Measurements from ENCODE around the gene AMDHD2. TPM values are rescaled to one million over a fixed set of nuclear protein-coding genes. Genes with fewer than 3 reads are reported as not detected.

Gene AMDHD2
- total RNA-seq, 8 experiments from 2014 or later: 5.6 to 41.7 (median 14.4) TPM

DNA sequence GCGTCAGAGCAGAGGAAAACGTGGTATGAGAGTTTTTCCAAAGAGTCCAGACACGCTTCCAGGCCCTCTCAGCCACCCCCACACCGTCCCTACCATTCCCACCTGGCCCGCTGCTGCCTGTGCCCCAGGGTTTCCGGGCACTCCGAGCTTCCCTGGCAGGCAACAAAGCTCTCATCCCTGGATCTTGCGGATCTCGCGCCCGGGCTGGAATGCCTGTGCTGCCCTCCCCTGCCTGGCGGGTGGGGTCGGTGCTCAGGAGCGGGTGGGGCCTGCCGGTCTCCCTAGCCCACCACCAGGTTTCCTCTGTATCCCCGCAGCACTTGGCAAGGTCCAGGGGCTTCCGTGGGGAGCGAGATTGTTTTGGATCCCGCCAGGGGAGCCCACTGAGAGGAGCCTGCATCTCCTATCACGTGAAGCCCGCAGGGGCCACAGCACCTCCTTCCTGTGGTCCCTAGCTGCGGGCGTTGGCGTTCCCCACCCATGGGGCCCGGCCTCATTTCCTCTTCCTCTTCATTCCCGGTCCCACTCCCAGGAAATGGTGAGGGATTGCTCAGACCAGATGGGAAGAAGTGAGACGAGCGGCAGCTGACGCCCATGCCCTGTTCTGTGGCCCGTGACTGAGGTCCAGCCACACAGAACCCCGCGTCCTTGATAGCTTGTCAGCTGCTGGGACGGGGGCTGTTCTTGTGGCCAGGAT, 34.2 kb upstream of the AMDHD2 start:
- 30 to 93% (median 82%) methylated on average over 2 to 13 of the region's 33 CpGs; no CpG with 5 or more reads in 6 of the 10 experiments for whole genome bisulfite sequencing, 10 experiments
- Histone ChIP-seq H3K27ac (no peak overlapping the region), H3K4me3 (no peak overlapping the region), H3K4me1 (replicated peaks in 1 of 2) (peaks cover 3 to 15% of the 10 kb centered on the region in 2 donors)
- peak in 1 of 8 experiments; percentile 13 for ATAC-seq (replicated peaks in 6 of 8)
- in situ Hi-C loops (cut with MboI; ENCODE audit: low pct_unique_long_range_greater_than_20kb in 2 of 9, low sequenced_read_pairs in 9 of 9, unreplicated experiment in 9 of 9): loop anchor here in 1 of 9 experiments (25.0 kb wide), 1 partner anchor 149 kb away; the partner anchor contains the start of gene ABCA3

DNA sequence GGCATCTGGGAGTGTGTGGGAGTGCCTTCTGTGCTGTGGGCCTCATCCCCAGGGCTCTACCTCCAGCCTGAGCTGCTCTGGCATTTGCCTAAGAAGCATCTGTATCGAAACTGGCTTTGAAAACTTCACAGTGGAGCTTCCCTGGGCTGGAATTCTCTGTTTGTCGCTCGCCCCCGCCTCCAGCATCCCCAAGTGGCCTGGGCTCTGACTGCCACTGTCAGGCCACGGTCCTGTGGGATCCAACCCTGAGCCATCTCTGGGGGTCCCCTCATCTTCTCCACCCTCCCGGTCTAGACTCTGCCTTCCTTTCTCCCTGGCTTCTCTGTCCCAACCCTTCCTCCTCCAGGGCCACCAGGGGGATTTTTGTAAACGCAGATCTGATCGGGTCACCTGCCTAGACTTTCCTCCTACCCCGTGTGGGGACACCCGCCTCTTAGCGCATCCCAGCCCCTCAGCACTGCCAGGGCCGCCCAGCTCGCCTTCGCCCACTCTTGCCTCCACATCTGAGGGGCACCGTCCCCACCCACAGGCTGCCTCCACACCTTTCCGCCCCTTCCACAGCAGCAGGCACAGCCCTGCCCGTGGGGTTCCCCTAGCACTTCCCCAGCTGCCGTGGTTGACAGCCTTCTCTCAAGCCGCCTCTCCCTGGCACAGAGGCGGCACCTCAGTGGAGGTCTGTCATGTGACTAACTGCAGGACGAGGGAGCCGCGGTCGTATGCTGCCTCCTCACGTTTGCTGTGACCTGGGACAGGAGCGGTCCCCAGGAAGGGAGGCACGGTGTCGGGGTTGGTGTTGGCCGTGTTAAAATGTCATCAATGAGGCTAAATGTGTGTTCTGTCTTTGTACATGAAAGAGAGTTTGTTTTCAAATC, 33.3 kb upstream of the AMDHD2 start:
- Histone ChIP-seq H3K4me3 (no peak overlapping the region), H3K27ac (no peak overlapping the region), H3K4me1 (replicated peaks in 1 of 2) (peaks cover 3 to 15% of the 10 kb centered on the region in 2 donors)
- 23 to 100% (median 55%) methylated on average over 4 to 13 of the region's 29 CpGs; no CpG with 5 or more reads in 6 of the 10 experiments for WGBS, 10 experiments
- in situ Hi-C loops (cut with MboI; ENCODE audit: low pct_unique_long_range_greater_than_20kb in 2 of 9, low sequenced_read_pairs in 9 of 9, unreplicated experiment in 9 of 9): loop anchor here in 1 of 9 experiments (25.0 kb wide), 1 partner anchor 150 kb away; the partner anchor contains the start of gene ABCA3
- peak in 7 of 8 experiments; percentile 5 to 81 (median 76) for ATAC-seq (replicated peaks in 6 of 8)

DNA sequence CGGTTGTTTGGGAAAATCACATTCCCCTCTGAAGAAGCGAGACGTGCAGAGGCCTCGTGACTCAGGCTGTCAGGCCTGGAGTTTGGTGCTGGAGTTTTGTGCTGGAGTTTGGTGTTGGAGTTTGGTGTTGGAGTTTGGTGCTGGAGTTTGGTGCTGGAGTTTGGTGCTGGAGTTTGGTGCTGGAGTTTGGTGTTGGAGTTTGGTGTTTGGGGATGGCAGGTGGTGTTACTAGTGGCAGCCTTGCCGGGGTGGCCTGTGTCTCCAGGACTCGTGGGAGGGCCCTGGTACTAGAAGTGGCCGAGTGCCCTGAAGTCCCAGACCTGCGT, 32.7 kb upstream of the AMDHD2 start:
- peak in 1 of 8 experiments; percentile 6 for ATAC-seq (replicated peaks in 6 of 8)
- WGBS, 10 experiments: 20 to 100% (median 81%) methylated on average over 1 to 5 of the region's 8 CpGs; no CpG with 5 or more reads in 6 of the 10 experiments
- in situ Hi-C loops (cut with MboI; ENCODE audit: low pct_unique_long_range_greater_than_20kb in 2 of 9, low sequenced_read_pairs in 9 of 9, unreplicated experiment in 9 of 9): loop anchor here in 1 of 9 experiments (25.0 kb wide), 1 partner anchor 150 kb away; the partner anchor contains the start of gene ABCA3
- Histone ChIP-seq H3K4me1 (replicated peaks in 1 of 2) (peaks cover 3 to 15% of the 10 kb centered on the region in 2 donors), H3K27ac (no peak overlapping the region), H3K4me3 (no peak overlapping the region)

DNA sequence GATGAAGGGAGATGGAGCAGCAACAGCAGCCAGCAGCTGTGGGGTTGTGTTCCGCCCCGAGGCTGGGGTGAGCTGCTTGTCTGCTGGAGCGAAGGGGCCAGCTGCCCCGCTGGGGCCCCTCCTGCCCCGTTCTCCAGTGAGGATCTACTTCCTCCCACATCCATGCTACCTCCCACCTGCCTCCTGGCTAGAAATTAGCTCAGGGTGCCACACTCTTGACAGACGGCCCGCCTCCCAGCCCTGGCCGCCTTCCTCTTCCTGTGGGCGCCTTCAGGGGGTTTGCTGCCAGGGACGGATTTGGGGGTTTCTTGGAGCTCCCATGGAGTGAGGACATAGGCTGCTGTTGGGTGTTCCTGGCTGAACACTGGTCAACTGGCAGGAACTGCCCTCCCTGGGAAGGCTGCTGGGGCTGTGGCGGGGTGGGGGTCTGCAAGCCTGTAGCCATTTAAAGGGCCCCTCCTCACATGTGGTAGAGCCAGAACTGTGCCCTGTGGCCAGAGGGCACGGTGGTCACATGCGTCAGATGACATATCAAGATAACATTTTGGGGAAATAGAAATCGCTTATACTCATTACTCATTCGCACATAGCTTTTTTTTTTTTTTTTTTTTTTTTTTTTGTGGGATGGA, 32.2 kb upstream of the AMDHD2 start:
- peak in 1 of 8 experiments; percentile 18 for ATAC-seq (replicated peaks in 6 of 8)
- in situ Hi-C loops (cut with MboI; ENCODE audit: low pct_unique_long_range_greater_than_20kb in 2 of 9, low sequenced_read_pairs in 9 of 9, unreplicated experiment in 9 of 9): loop anchor here in 1 of 9 experiments (25.0 kb wide), 1 partner anchor 151 kb away; the partner anchor contains the start of gene ABCA3
- no peak overlapping the region for H3K27ac ChIP-seq
- WGBS, 10 experiments: 60 to 100% (median 83%) methylated on average over 1 to 4 of the region's 15 CpGs; no CpG with 5 or more reads in 1 of the 10 experiments
- no peak overlapping the region for H3K4me3 ChIP-seq
- peaks cover 3 to 15% of the 10 kb centered on the region in 2 donors for H3K4me1 ChIP-seq (replicated peaks in 1 of 2)

DNA sequence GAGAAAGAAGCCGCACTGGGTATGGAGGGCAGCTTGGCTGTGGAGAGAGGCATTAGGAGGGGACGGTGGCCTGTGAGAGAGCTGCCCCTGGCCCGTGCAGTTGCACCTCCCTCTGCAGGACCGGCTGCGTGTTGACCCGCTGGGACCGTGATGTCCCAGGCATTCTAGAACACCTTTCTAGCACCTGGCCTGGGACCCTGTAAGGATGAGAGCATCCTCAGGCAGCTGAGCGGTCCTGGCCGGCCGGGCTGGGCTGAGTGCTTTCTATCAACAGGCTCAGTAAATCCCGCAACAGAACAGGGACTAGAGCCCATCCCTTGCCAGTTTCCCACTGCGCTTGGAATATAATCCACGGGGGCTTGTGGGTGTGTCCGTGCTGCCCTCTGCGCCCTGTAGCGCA, 30.6 kb upstream of the AMDHD2 start:
- in situ Hi-C loops (cut with MboI; ENCODE audit: low pct_unique_long_range_greater_than_20kb in 2 of 9, low sequenced_read_pairs in 9 of 9, unreplicated experiment in 9 of 9): loop anchor here in 1 of 9 experiments (25.0 kb wide), 1 partner anchor 152 kb away; the partner anchor contains the start of gene ABCA3
- H3K27ac ChIP-seq: no peak overlapping the region
- peaks cover 3 to 15% of the 10 kb centered on the region in 2 donors for H3K4me1 ChIP-seq (replicated peaks in 1 of 2)
- 83 to 97% (median 89%) methylated on average over 2 to 7 of the region's 16 CpGs; no CpG with 5 or more reads in 4 of the 10 experiments for WGBS, 10 experiments
- no peak for ATAC-seq (replicated peaks in 6 of 8)
- H3K4me3 ChIP-seq: no peak overlapping the region

DNA sequence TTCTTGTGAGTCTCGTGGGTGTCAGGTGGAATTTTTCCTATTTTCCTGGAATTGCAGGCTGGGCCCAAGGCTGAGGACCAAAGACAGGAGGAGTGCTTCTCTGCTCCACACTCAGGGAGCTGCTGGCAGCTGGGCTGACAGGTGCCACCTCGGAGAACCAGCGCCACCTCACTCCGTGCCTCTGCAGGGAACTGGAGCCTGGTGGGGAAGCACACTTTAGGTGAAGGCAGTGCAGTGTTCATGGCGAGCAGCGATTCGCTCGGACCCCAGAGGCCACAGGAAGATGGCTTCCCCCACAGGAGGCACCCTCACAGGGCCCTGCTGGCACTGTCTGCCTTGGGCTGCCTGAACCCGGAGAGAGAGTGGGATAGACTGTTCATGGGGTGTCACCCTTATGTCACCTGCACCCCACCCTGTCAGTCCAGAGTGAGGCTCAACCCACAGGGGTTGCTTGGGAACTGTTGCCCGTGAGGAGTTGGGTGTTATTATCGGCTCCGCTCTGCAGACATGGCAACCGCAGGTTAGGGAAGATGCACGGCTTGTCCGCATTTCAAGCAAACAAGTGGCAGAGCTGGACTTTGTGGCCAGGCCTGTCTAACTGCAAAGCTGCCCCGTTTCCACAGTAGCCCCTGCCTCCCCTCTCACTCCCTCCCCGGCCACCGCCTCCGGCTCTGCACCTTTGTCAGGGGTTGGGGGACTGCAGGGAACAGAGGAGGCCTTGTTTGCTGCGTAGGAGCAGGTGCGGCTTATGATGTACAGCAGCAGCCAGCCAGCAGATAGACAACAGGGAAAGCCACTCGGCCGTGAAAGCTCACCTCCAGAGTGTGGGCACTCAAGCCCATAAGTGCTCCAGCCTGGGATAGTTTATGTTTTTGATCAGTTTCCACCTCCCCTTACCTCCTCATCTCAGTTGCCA, 29.7 kb upstream of the AMDHD2 start:
- no peak overlapping the region for H3K4me3 ChIP-seq
- in situ Hi-C loops (cut with MboI; ENCODE audit: low pct_unique_long_range_greater_than_20kb in 2 of 9, low sequenced_read_pairs in 9 of 9, unreplicated experiment in 9 of 9): loop anchor here in 1 of 9 experiments (25.0 kb wide), 1 partner anchor 153 kb away; the partner anchor contains the start of gene ABCA3
- no peak overlapping the region for H3K27ac ChIP-seq
- peaks cover 0 to 6% of the 10 kb centered on the region in 2 donors for H3K4me1 ChIP-seq (replicated peaks in 1 of 2)
- peak in 1 of 8 experiments; percentile 44 for ATAC-seq (replicated peaks in 6 of 8)
- 40 to 96% (median 88%) methylated on average over 1 to 9 of the region's 23 CpGs; no CpG with 5 or more reads in 7 of the 10 experiments for WGBS, 10 experiments

DNA sequence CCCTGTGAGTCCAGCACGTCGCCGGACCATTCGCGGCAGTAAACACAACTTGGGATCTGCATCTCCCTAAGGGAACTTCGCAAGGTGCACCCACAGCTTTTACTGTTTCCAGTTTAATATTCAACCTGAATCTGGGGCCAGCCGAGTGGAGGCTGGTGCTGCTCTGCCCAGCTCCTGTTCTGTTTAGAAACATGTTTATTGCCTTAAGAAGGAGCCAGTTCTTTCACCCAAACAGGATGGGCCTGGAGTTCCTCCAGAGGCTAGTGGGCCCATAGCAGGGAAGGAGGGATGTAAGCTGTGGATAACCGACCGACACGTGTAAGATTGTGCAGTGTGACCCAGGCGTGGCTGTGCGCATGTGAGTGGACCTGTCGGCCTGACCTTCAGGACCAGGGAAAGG, 27.9 kb upstream of the AMDHD2 start:
- H3K4me3 ChIP-seq: no peak overlapping the region
- peaks cover 8 to 10% of the 10 kb centered on the region in 2 donors for H3K4me1 ChIP-seq (replicated peaks in 1 of 2)
- in situ Hi-C loops (cut with MboI; ENCODE audit: low pct_unique_long_range_greater_than_20kb in 2 of 9, low sequenced_read_pairs in 9 of 9, unreplicated experiment in 9 of 9): loop anchor here in 1 of 9 experiments (25.0 kb wide), 1 partner anchor 155 kb away; the partner anchor contains the start of gene ABCA3
- no peak for ATAC-seq (replicated peaks in 6 of 8)
- no peak overlapping the region for H3K27ac ChIP-seq
- WGBS, 10 experiments: 84 to 96% (median 90%) methylated on average over 4 to 10 of the region's 13 CpGs; no CpG with 5 or more reads in 4 of the 10 experiments

DNA sequence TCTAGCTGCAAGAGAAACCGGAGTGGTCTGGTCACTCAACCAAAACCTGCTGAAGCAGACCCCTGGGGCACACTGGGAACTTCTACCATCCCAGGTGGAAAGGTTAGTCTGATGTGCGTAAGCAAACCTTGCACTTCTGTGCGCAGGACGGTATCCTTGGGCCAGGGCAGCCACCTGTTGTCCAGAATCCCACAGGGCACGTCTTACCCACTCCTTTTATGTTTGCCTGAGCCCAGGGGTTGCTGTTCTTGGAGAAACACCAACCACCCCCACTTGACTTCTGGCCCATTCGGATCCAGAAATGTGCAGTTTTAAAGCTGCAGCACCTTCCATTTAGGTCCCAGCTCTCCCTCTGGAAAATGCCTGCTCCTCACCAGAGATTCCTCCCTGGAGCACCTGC, 26.6 kb upstream of the AMDHD2 start:
- WGBS, 10 experiments: 60 to 100% (median 100%) methylated on average over 1 to 5 of the region's 6 CpGs; no CpG with 5 or more reads in 2 of the 10 experiments
- in situ Hi-C loops (cut with MboI; ENCODE audit: low pct_unique_long_range_greater_than_20kb in 2 of 9, low sequenced_read_pairs in 9 of 9, unreplicated experiment in 9 of 9): loop anchor here in 1 of 9 experiments (25.0 kb wide), 1 partner anchor 156 kb away; the partner anchor contains the start of gene ABCA3
- Histone ChIP-seq H3K4me3 (no peak overlapping the region), H3K4me1 (replicated peaks in 1 of 2) (peaks cover 14 to 15% of the 10 kb centered on the region in 2 donors), H3K27ac (no peak overlapping the region)
- no peak for ATAC-seq (replicated peaks in 6 of 8)

DNA sequence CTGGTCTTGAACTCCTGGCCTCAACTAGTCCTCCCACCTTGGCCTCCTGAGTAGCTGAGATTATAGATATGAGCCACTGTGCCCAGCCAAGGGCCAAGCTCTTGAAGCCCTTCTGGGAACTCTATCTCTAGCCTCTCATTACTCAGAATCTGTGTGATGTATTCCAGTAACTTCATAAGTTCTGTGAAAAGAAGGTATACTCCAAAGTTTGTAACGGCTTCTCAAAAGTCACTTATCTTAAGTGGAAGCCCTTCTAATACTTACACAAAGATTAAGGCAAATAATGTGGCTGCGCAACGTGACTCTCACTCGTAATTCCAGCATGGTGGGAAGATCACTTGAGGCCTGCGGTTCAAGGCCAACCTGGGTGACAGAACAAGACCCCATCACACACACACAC, 25.6 kb upstream of the AMDHD2 start:
- in situ Hi-C loops (cut with MboI; ENCODE audit: low pct_unique_long_range_greater_than_20kb in 2 of 9, low sequenced_read_pairs in 9 of 9, unreplicated experiment in 9 of 9): loop anchor here in 1 of 9 experiments (25.0 kb wide), 1 partner anchor 157 kb away; the partner anchor contains the start of gene ABCA3
- WGBS, 10 experiments: 67 to 100% (median 93%) methylated on average over 1 to 5 of the region's 5 CpGs; no CpG with 5 or more reads in 2 of the 10 experiments
- ATAC-seq (replicated peaks in 6 of 8): no peak
- H3K4me1 ChIP-seq (replicated peaks in 1 of 2): peaks cover 14 to 15% of the 10 kb centered on the region in 2 donors
- H3K27ac ChIP-seq: no peak overlapping the region
- H3K4me3 ChIP-seq: no peak overlapping the region

DNA sequence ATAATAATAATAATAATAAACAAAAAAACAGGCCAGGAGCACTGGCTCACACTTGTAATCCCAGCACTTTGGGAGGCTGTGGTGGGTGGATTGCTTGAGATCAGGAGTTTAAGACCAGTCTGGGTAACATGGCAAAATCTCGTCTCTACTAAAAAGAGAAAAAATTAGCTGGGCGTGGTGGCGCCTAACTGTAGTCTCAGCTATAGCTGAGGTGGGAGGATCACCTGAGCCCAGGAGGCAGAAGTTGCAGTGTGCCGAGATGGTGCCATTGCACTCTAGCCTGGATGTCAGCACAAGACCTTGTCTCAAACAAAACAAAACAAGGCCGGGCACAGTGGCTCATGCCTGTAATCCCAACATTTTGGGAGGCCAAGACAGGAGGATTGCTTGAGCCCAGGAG, 25.1 kb upstream of the AMDHD2 start:
- in situ Hi-C loops (cut with MboI; ENCODE audit: low pct_unique_long_range_greater_than_20kb in 2 of 9, low sequenced_read_pairs in 9 of 9, unreplicated experiment in 9 of 9): loop anchor here in 1 of 9 experiments (25.0 kb wide), 1 partner anchor 158 kb away; the partner anchor contains the start of gene ABCA3
- no peak overlapping the region for H3K4me3 ChIP-seq
- peaks cover 14 to 15% of the 10 kb centered on the region in 2 donors for H3K4me1 ChIP-seq (replicated peaks in 1 of 2)
- ATAC-seq (replicated peaks in 6 of 8): no peak
- H3K27ac ChIP-seq: no peak overlapping the region
- 87 to 100% (median 100%) methylated on average over 1 to 4 of the region's 5 CpGs; no CpG with 5 or more reads in 4 of the 10 experiments for WGBS, 10 experiments

Measured in motor neuron (in vitro differentiated cells).